ENCODE measurements around the gene DBN1. TPM values are rescaled to one million over a fixed set of nuclear protein-coding genes. Genes with fewer than 3 reads are reported as not detected.

DBN1 gene
- total and polyA plus RNA-seq, 2 donors (not counting 1 experiment from before 2014, with no cell fraction given), result 96.4 to 138 TPM

DNA sequence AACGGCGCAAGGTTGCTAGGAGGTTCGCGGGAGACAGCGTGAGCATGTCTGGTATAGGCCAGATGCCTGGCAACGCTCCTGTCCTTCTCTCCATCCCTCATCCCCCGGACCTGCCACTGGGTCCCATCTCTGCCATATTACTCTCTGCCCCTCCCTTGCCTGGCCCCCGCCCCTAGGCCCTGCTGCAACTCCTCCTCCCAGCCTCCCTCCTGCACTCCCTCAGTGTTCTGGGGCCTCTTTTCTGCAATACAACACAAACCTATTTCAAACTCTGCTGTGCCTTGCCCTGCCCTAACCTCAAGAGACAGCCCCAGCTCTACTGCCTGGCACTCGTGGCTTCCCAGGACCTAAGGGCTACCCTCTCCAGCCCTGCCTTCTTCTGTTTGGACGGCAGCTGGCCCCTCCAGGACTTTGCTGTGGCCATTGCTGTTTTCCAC, 8.9 kb upstream of the DBN1 start:
- Histone ChIP-seq H3K9me3 (ENCODE audit: control insufficient read depth, insufficient read depth, low read depth, low read length) (no peaks in the 10 kb centered on the region), H4K20me1 (ENCODE audit: control insufficient read depth, extremely low read depth, insufficient read depth, low read length) (no peaks in the 10 kb centered on the region), H2AFZ (ENCODE audit: low read length) (no peak overlapping the region), H3K4me1 (ENCODE audit: control insufficient read depth, extremely low read depth, insufficient read depth, low read length) (peaks cover 21% of the 10 kb centered on the region), H3K27me3 (ENCODE audit: control insufficient read depth, insufficient read depth, low read length) (no peaks in the 10 kb centered on the region), H3K27ac (ENCODE audit: insufficient read depth, low read length) (no peak overlapping the region), H3K4me3 (replicated peaks in 1 of 4; ENCODE audit: control extremely low read depth in 1 of 4, insufficient read depth in 1 of 4, low read depth in 3 of 4, low read length in 4 of 4) (no peak overlapping the region), H3K36me3 (ENCODE audit: control insufficient read depth, insufficient read depth, low read length) (peaks cover 43% of the 10 kb centered on the region), H3K79me2 (ENCODE audit: control insufficient read depth, insufficient read depth, low read length) (peaks cover 1% of the 10 kb centered on the region), H3K9ac (ENCODE audit: insufficient read depth, low read length) (no peak overlapping the region), H3K4me2 (ENCODE audit: extremely low read depth, insufficient read depth, low read length) (no peak overlapping the region)
- TF ChIP-seq EZH2 (IDR thresholded peaks at IDR 0.05; ENCODE audit: low read length, missing control alignments), result no peak
- TF ChIP-seq, protein P1, sequence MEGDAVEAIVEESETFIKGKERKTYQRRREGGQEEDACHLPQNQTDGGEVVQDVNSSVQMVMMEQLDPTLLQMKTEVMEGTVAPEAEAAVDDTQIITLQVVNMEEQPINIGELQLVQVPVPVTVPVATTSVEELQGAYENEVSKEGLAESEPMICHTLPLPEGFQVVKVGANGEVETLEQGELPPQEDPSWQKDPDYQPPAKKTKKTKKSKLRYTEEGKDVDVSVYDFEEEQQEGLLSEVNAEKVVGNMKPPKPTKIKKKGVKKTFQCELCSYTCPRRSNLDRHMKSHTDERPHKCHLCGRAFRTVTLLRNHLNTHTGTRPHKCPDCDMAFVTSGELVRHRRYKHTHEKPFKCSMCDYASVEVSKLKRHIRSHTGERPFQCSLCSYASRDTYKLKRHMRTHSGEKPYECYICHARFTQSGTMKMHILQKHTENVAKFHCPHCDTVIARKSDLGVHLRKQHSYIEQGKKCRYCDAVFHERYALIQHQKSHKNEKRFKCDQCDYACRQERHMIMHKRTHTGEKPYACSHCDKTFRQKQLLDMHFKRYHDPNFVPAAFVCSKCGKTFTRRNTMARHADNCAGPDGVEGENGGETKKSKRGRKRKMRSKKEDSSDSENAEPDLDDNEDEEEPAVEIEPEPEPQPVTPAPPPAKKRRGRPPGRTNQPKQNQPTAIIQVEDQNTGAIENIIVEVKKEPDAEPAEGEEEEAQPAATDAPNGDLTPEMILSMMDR (conservative IDR thresholded peaks at IDR 0.05 in 1 of 2, IDR thresholded peaks at IDR 0.05 in 1 of 2; ENCODE audit: low read depth in 1 of 2, low read length in 2 of 2), result no peak
- DNase-seq (ENCODE audit: low read depth in 2 of 2), result no peak

- Histone ChIP-seq H2AFZ (ENCODE audit: low read length) (no peak overlapping the region), H3K9me3 (ENCODE audit: control insufficient read depth, insufficient read depth, low read depth, low read length) (no peaks in the 10 kb centered on the region), H3K4me3 (replicated peaks in 1 of 4; ENCODE audit: control extremely low read depth in 1 of 4, insufficient read depth in 1 of 4, low read depth in 3 of 4, low read length in 4 of 4) (no peak overlapping the region), H3K27ac (ENCODE audit: insufficient read depth, low read length) (peak overlapping the region; percentile 84), H3K9ac (ENCODE audit: insufficient read depth, low read length) (no peak overlapping the region), H3K4me1 (ENCODE audit: control insufficient read depth, extremely low read depth, insufficient read depth, low read length) (peaks cover 34% of the 10 kb centered on the region), H3K27me3 (ENCODE audit: control insufficient read depth, insufficient read depth, low read length) (no peaks in the 10 kb centered on the region), H4K20me1 (ENCODE audit: control insufficient read depth, extremely low read depth, insufficient read depth, low read length) (no peaks in the 10 kb centered on the region), H3K4me2 (ENCODE audit: extremely low read depth, insufficient read depth, low read length) (no peak overlapping the region), H3K79me2 (ENCODE audit: control insufficient read depth, insufficient read depth, low read length) (no peaks in the 10 kb centered on the region), H3K36me3 (ENCODE audit: control insufficient read depth, insufficient read depth, low read length) (peaks cover 30% of the 10 kb centered on the region)
- peak; percentile 62 to 74 for DNase-seq (ENCODE audit: low read depth in 2 of 2)
- no peak for TF ChIP-seq EZH2 (IDR thresholded peaks at IDR 0.05; ENCODE audit: low read length, missing control alignments)
Observed at GRCh38 chr5:177479774-177480173, 6.3 kb upstream of the DBN1 start.

- peaks cover 34% of the 10 kb centered on the region for H3K4me1 ChIP-seq (ENCODE audit: control insufficient read depth, extremely low read depth, insufficient read depth, low read length)
- peak overlapping the region; percentile 84 for H3K27ac ChIP-seq (ENCODE audit: insufficient read depth, low read length)
- peak; percentile 55 to 70 for DNase-seq (ENCODE audit: low read depth in 2 of 2)
- peaks cover 23% of the 10 kb centered on the region for H3K36me3 ChIP-seq (ENCODE audit: control insufficient read depth, insufficient read depth, low read length)
- no peak overlapping the region for H3K9ac ChIP-seq (ENCODE audit: insufficient read depth, low read length)
- no peaks in the 10 kb centered on the region for H4K20me1 ChIP-seq (ENCODE audit: control insufficient read depth, extremely low read depth, insufficient read depth, low read length)
- H3K9me3 ChIP-seq (ENCODE audit: control insufficient read depth, insufficient read depth, low read depth, low read length), result no peaks in the 10 kb centered on the region
- peak overlapping the region; percentile 54 for H3K4me2 ChIP-seq (ENCODE audit: extremely low read depth, insufficient read depth, low read length)
- no peak overlapping the region for H2AFZ ChIP-seq (ENCODE audit: low read length)
- H3K27me3 ChIP-seq (ENCODE audit: control insufficient read depth, insufficient read depth, low read length), result no peaks in the 10 kb centered on the region
- H3K79me2 ChIP-seq (ENCODE audit: control insufficient read depth, insufficient read depth, low read length), result no peaks in the 10 kb centered on the region
- no peak overlapping the region for H3K4me3 ChIP-seq (replicated peaks in 1 of 4; ENCODE audit: control extremely low read depth in 1 of 4, insufficient read depth in 1 of 4, low read depth in 3 of 4, low read length in 4 of 4)
- TF ChIP-seq, protein P1 (conservative IDR thresholded peaks at IDR 0.05 in 1 of 2, IDR thresholded peaks at IDR 0.05 in 1 of 2; ENCODE audit: low read depth in 1 of 2, low read length in 2 of 2), result no peak
- TF ChIP-seq EZH2 (IDR thresholded peaks at IDR 0.05; ENCODE audit: low read length, missing control alignments), result no peak
Observed at GRCh38 chr5:177478711-177479646, 5.5 kb upstream of the DBN1 start.

All from fibroblast of lung (primary cell).